ENCODE data around the gene CD209.

GRCh38 chr19:7789447-7789846 lies 42.1 kb upstream of the CD209 start:
- TF ChIP-seq POLR2AphosphoS5 (IDR thresholded peaks at IDR 0.05; ENCODE audit: low read depth, low read length) (no peak), SIN3A (IDR thresholded peaks at IDR 0.05; ENCODE audit: borderline replicate concordance, insufficient read depth, low read length) (no peak), REST (IDR thresholded peaks at IDR 0.05; ENCODE audit: insufficient read depth in 1 of 2, low read depth in 2 of 2, low read length in 2 of 2) (no peak), TAF1 (IDR thresholded peaks at IDR 0.05; ENCODE audit: borderline replicate concordance, insufficient read depth, low read length) (no peak)

Measured in PFSK-1 (cell line).